HEK293T (cell line): ENCODE data around the gene SUSD1.

Source experiments
- ELF4 ChIP-seq: fragments of 450-650 bp; IDR thresholded peaks from 2 replicates; pipeline ENCODE4 v1.6.1; 2017; ENCODE audit warnings: antibody characterized with exemption
- FOXK2 ChIP-seq: fragments of 450-650 bp; IDR thresholded peaks from 2 replicates; pipeline ENCODE4 v1.6.1; 2016; ENCODE audit warnings: mild to moderate bottlenecking
- ZNF384 ChIP-seq: fragments of 450-650 bp; IDR thresholded peaks from 2 replicates; pipeline ENCODE4 v1.6.1; 2016

DNA sequence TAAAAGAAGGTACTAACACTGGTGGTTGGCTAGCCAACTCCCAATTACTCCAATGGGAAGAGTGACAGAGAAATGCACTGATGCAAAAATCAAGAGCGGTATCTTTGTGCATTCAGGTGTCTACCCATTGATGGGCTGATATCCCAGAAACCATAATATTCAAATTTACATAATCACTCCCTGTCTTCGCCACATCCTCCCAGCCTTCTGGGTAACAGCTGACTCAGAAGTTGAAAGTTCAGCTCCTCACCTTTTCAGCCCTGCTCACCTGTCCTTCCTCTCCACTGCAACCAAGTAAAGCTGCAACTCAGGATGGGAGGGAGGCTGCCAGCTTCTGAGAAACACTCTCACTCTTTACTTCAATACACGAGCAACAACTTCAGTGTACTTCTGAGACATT lies 6.9 kb downstream of the SUSD1 start:
- no peak for TF ChIP-seq ELF4
- TF ChIP-seq ZNF384, result no peak
- no peak for TF ChIP-seq FOXK2
